HG03469 (cell line): ENCODE results near the gene GUCD1.

Experiments used
- ATAC-seq: cut with Tn5 transposase; IDR thresholded peaks from one replicate; pipeline ENCODE4 v1.9.1; 2021; ENCODE audit warnings: mild to moderate bottlenecking, moderate library complexity, moderate number of reproducible peaks; ENCODE audit not compliant: unreplicated experiment

The GUCD1 gene

DNA sequence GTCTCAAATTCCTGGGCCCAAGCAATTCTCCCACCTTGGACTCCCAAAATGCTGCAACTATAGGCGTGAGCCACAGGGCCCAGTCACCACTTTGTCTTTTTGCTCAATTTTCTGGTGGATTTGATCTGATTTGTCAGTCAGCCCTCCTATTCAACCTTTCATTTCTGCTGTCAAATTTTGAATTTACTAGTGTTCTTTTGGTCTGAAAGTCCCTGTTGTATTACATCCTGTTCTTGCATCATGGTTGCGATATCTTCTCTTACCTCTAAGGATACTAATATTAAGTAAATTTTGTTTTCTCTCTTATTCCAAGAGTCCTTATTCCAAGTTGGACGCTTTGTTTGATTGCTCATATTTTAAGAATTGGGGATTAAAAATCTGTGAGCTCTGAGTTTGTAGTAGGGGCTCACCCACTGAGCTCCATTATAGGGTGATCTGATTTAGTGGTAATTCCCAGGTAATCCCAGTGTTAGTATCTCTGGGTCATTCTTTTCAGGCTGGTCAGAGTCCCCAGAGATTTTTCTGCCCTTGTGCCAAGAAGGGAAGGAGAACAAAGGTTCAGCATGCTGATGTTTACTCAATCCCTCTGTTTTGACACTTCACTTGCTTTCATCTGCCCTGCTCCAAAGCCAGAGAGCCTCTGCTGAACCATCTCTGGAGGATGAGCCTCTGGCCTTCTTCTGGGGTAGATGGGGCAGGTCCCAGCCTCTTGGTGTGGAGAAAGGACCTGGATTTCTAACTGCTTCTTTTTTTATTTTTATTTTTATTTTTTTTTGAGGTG is 49.8 kb downstream of the GUCD1 start:
- ATAC-seq = no peak

GRCh38 chr22:24504540-24504939 is 50.4 kb downstream of the GUCD1 start:
- ATAC-seq = no peak

DNA sequence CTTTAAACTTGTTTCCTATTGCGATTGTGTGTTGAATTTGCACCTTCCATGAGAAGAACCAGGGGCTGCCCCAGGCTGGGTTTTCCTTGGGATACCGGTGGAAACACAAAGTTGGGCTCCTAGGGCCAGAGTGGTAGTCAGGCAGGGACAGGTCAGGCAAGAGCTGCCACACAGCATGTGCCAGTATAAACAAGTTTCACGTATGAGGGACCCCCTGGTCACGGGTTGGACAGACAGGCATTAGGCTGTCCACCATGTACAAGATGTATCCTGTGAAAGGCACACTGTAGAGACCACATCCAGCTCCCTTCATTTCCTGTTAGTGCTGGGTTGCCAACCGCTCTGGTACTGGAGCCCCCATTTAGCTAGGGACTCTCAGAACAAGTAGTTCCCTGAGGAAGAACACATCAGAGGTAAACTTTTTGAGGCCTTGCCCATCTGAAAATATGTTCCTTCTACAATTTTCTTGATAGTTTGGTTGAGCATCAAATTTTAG is 51.0 kb downstream of the GUCD1 start:
- ATAC-seq = no peak

GRCh38 chr22:24503137-24503842 is 51.6 kb downstream of the GUCD1 start:
- ATAC-seq = no peak

DNA sequence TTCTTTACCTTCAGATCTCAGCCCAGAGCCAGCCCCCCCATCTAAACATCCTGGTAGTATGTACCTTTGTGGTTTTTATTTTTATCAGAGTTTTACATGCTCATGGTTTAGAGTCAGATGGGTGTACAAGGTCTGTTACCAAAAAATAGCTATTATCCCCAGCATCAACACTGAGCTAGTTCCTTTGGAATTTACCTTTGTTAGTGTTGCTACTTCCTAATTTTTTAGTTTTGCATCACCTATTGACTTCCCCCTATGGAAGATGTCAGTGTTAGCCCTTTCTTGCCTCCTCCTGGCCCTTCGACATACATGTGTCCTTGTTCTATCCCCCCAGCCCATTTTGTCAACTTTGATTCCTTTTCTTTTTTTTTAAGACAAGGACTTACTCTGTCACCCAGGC is 52.4 kb downstream of the GUCD1 start:
- no peak for ATAC-seq

DNA sequence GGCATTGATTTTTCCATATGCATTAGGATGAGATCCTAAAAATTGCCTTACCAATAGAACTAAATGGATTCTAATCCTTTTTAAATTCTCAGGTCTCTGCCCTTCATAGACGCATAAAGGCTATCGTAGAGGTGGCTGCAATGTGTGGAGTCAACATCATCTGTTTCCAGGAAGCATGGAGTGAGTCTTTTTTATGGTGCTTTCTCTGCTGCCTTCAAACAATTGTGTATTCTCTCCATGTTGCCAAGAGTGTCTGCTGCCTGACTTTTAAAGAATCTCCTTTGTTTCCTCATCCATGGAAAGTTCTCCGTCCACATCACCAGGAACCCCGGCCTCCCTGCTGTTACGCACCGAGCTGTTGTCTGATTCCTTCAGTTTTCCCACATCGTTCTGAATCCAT is 52.9 kb downstream of the GUCD1 start:
- no peak for ATAC-seq

DNA sequence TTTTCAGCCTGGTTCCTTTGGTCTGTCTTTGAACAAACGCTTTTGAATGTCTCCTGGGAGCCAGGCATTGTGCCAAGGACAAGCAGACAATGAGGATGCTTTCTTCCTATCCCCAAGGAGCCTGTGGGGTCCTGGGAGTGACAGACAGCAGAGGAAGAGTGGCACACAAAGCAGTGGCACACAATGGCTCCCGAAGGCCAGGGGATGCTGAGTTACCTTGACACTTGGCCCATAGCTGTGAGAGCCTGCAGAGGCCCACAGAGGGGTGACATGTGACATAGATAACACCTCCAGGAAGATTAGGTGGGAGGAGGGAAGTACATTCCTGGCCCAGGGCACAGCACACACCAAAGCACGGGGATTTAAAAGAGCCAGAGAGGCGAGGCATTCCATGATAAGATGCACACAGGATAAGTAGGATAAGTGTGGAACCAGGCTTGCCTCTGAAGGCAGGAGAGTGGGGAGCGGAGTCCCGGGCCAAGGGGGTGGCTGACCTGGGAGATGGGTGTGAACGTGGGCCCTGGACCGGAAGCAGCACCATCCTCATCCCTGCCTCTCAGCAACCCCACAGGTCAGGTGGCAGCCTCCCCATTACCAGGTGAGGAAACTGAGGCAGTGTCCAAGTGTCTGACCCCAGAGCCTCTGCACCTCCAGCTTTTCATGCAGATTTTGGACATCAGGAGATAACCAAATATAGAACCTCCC is 53.5 kb downstream of the GUCD1 start:
- no peak for ATAC-seq

- no peak for ATAC-seq
Observed at GRCh38 chr22:24500277-24500820, 54.6 kb downstream of the GUCD1 start.

GRCh38 chr22:24499706-24500276 is 55.1 kb downstream of the GUCD1 start:
- no peak for ATAC-seq

GRCh38 chr22:24498824-24499223 is 56.1 kb downstream of the GUCD1 start:
- ATAC-seq = no peak

DNA sequence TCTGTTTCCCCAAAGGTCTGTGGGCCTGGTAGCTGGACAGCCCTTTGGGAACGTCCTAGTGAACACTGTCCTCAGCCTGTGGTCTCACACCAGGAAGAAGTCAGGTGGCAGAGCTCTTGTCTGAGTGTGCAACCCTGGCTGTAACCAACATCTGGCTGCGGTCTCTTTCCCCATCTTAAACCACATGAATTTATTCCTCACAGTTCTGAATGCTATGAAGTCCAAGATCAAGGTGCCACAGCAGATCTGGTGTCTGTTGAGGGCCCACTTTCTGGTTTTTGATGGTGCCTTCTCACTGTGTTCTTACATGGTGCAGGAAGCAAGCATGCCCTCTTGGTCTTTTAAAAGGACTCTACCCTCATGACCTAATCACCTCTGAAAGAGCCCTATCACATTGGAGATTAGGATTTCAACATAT is 57.1 kb downstream of the GUCD1 start:
- no peak for ATAC-seq

DNA sequence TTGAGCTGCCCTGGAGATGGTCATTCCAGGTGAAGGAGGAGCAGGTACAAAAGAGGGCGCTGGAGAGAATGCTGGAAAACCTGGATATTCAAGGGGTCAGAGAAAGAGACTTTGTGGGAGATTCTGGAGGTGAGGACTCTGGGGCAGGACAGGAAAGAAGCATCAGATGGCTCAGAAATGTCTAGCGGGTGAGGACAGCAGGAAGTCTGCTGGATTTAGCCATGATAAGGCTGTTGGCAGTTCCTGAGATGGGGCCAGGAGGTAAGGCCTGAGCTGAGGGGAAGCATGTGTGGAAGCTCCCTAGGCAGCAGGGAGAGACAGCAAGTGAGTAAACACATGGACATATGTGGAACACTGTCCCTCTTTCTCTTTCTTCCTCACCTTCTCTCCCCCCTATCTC is 58.3 kb downstream of the GUCD1 start:
- ATAC-seq = no peak

DNA sequence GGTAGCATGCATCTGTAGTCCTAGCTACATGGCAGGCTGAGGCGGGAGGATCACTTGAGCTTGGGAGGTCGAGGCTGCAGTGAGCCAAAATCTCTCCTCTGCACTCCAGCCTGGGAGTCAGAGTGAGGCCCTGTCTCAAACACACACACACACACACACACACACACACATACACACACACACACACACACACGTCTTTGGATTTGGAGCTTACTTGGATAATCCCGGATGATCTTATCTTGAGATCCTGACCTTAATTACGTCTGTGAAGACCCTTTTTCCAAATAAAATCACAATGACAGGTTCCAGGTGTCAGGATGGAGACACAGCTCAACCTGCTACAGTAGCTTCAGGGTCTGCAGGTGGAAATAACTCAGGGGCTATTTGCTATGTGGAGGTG is 58.7 kb downstream of the GUCD1 start:
- ATAC-seq = no peak

- no peak for ATAC-seq
Observed at GRCh38 chr22:24495365-24495675, 59.6 kb downstream of the GUCD1 start.

DNA sequence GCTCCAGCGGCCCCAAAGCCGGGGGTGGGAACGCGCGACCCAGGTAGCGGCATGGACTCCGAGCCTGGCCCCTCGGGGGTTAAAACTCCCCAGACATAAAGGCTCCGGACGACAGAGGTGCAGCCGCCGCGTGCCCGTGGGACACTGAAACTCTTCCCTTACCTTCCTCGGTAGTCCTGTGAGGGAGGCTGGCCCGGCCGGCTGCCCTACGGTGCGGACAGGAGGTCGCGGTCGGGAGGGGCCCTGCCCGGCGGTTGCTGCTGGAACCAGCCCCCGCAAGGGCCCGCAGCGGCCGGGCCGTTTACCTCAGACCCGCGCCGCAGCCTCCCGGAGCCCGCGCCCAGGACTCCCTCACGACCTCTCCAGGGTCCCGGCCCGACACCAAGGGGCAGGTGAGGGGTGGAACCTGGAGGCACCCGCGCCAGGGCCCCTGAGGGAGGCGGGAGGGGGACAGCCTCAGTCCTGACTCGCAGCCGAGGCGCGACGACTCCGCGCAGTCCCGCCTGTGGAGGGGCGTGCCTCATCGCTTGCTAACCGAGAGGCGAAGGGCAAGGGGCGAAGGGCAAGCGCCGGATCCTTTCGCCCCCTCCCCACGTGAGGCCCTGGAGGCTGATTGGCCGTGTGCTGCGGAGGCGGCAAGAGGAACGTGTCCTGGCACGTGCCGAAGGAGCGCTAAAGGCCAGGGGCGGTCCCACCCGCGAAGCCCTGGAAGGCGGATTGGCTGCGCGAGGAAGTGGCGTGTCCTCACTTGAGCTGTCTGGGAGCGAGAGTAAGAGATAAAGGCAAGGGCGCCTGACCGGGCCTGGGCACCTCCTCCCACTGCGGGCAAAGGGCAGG is 60.2 kb downstream of the GUCD1 start, which contains the start of gene UPB1:
Gene UPB1, plus strand, starts transcription at position 805 of the 837 bp plus-strand sequence. CDS start 72 bp downstream, outside the sequence.
- ATAC-seq = no peak

GRCh38 chr22:24494167-24494527 is 60.8 kb downstream of the GUCD1 start:
- no peak for ATAC-seq

DNA sequence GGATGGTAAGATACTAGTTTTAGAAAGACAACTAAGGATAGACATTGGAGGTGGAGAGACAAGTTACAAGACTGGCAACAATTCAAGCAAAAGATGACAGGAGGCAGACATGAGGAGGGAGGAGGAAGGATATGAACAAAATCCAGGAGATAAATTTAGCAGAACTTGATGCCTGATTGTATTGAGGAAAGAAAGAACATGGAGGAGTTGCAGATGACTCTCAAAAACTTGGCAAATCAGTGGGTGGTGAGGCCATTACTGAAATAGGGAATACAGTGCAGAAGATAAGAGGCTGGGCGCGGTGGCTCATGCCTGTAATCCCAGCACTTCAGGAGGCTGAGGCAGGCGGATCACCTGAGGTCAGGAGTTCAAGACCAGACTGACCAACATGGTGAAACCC is 62.5 kb downstream of the GUCD1 start:
- no peak for ATAC-seq
